HG03442 (cell line): ENCODE measurements around the gene CNN2.

ENCODE experiments used
- ATAC-seq: cut with Tn5 transposase; IDR thresholded peaks from one replicate; pipeline ENCODE4 v1.9.1; 2021; ENCODE audit warnings: mild to moderate bottlenecking, moderate library complexity; ENCODE audit not compliant: unreplicated experiment

Gene CNN2

GRCh38 chr19:1080360-1081161 is 54.2 kb downstream of the CNN2 start:
- ATAC-seq, result no peak

- no peak for ATAC-seq
Measured at GRCh38 chr19:1081301-1082164, 55.1 kb downstream of the CNN2 start.

- ATAC-seq, result no peak
Measured at GRCh38 chr19:1082165-1082927, 55.9 kb downstream of the CNN2 start.

GRCh38 chr19:1082928-1083816 is 56.8 kb downstream of the CNN2 start:
- no peak for ATAC-seq

- no peak for ATAC-seq
Measured at GRCh38 chr19:1084024-1084868, 57.8 kb downstream of the CNN2 start.

- no peak for ATAC-seq
Measured at GRCh38 chr19:1085053-1085658, 58.7 kb downstream of the CNN2 start.

GRCh38 chr19:1085676-1086442 is 59.5 kb downstream of the CNN2 start:
- no peak for ATAC-seq

GRCh38 chr19:1086613-1087012 is 60.2 kb downstream of the CNN2 start:
- ATAC-seq, result no peak

GRCh38 chr19:1087813-1088415 is 61.5 kb downstream of the CNN2 start:
- no peak for ATAC-seq

GRCh38 chr19:1088416-1089010 is 62.1 kb downstream of the CNN2 start:
- ATAC-seq, result no peak
